HepG2 (cell line): ENCODE data around the gene VDR. TPM values are rescaled to one million over a fixed set of nuclear protein-coding genes. Genes with fewer than 3 reads are reported as not detected.

Experiments
- BCLAF1 ChIP-seq: fragments of 450-650 bp; IDR thresholded peaks from 2 replicates; pipeline ENCODE4 v1.6.1; 2017; ENCODE audit warnings: mild to moderate bottlenecking
- CBX1 ChIP-seq: IDR thresholded peaks from one replicate; pipeline ENCODE4 v1.6.1; 2016; ENCODE audit warnings: antibody characterized with exemption, low read depth
- MXD1 ChIP-seq: sonication (generic); formaldehyde crosslinking; IDR thresholded peaks from 2 replicates; pipeline ENCODE4 v1.4.0; 2020; ENCODE audit warnings: mild to moderate bottlenecking, missing genetic modification reagents
- MXI1 ChIP-seq: IDR thresholded peaks from 3 replicates; pipeline ENCODE4 v1.6.1; 2012; ENCODE audit warnings: low read depth, low read length, inconsistent platforms, borderline replicate concordance
- MYC ChIP-seq: sonication (generic); formaldehyde crosslinking; IDR thresholded peaks from 2 replicates; pipeline ENCODE4 v1.9.0; 2021; ENCODE audit warnings: missing genetic modification reagents, borderline replicate concordance
- POLR2AphosphoS5 ChIP-seq: IDR thresholded peaks from 2 replicates; pipeline ENCODE4 v1.6.1; 2012; ENCODE audit warnings: low read depth, low read length
- POLR2G ChIP-seq: fragments of 200-400 bp; formaldehyde crosslinking; IDR thresholded peaks from 2 replicates; pipeline ENCODE4 v1.6.1; 2018; ENCODE audit warnings: mild to moderate bottlenecking, low read depth, low read length, moderate library complexity
- RARG ChIP-seq: sonication (generic); formaldehyde crosslinking; IDR thresholded peaks from 2 replicates; pipeline ENCODE4 v1.4.0; 2020; ENCODE audit warnings: low read depth, mild to moderate bottlenecking, missing genetic modification reagents
- RORA ChIP-seq: sonication (generic); formaldehyde crosslinking; IDR thresholded peaks from 2 replicates; pipeline ENCODE4 v1.5.0; 2020; ENCODE audit warnings: mild to moderate bottlenecking, missing genetic modification reagents, moderate library complexity
- SMAD3 ChIP-seq: sonication (generic); formaldehyde crosslinking; IDR thresholded peaks from 2 replicates; pipeline ENCODE4 v1.4.0; 2020; ENCODE audit warnings: missing genetic modification reagents
- SSRP1 ChIP-seq: IDR thresholded peaks from 2 replicates; pipeline ENCODE4 v1.6.1; 2016; ENCODE audit warnings: control low read depth
- U2AF2 ChIP-seq: fragments of 200-400 bp; formaldehyde crosslinking; IDR thresholded peaks from 2 replicates; pipeline ENCODE4 v1.6.1; 2017; ENCODE audit warnings: low read depth, mild to moderate bottlenecking, low read length
- ZNF441 ChIP-seq: sonication (generic); formaldehyde crosslinking; IDR thresholded peaks from 2 replicates; pipeline ENCODE4 v1.7.0; 2021; ENCODE audit warnings: missing genetic modification reagents, borderline replicate concordance
- ZNF577 ChIP-seq: sonication (generic); formaldehyde crosslinking; IDR thresholded peaks from 2 replicates; pipeline ENCODE4 v1.4.0; 2020; ENCODE audit warnings: mild to moderate bottlenecking, low read depth, missing genetic modification reagents, borderline replicate concordance
- ZNF776 ChIP-seq: sonication (generic); formaldehyde crosslinking; IDR thresholded peaks from 2 replicates; pipeline ENCODE4 v1.4.0; 2020; ENCODE audit warnings: mild to moderate bottlenecking, missing genetic modification reagents
- polyA plus RNA-seq, 8 experiments: library from polyadenylated mRNA; depleted of rRNA in 3 of 8; stranded (reverse) in 7 of 8; unstranded in 1 of 8; fragments of >200 nt; fragmentation: Illumina TruSeq in 4 of 8; extraction: Trizol in 4 of 8; gene quantifications; 2 replicates each; pipeline versions ENCODE4 v1.2.1 to v1.2.3, GENCODE V29; 2011 to 2016; ENCODE audit warnings: low read depth in 4 of 8, missing spikeins in 1 of 8, mixed read lengths in 1 of 8; ENCODE audit not compliant: insufficient read depth in 1 of 8
- total RNA-seq, 5 experiments: library from RNA; depleted of rRNA; stranded (reverse); fragments of >200 nt; fragmentation: Illumina TruSeq; extraction: Trizol; gene quantifications; 2 replicates each; pipeline ENCODE4 v1.2.3, GENCODE V29; 2016; ENCODE audit warnings: low read depth in 1 of 5
- TF ChIP-seq, protein P1 (sequence below): sonication (generic); formaldehyde crosslinking; IDR thresholded peaks from 2 replicates; pipeline ENCODE4 v1.5.0; 2020; ENCODE audit warnings: mild to moderate bottlenecking, missing genetic modification reagents, borderline replicate concordance
- TF ChIP-seq, protein P2 (sequence below): sonication (generic); formaldehyde crosslinking; IDR thresholded peaks from 2 replicates; pipeline ENCODE4 v1.5.1; 2020; ENCODE audit warnings: mild to moderate bottlenecking, missing genetic modification reagents, moderate library complexity

The VDR gene
- total and polyA plus RNA-seq, 2 of the 13 experiments (the other 11 are each of a cell fraction or from before 2014, with no cell fraction given): 0.08 to 0.33 TPM

DNA sequence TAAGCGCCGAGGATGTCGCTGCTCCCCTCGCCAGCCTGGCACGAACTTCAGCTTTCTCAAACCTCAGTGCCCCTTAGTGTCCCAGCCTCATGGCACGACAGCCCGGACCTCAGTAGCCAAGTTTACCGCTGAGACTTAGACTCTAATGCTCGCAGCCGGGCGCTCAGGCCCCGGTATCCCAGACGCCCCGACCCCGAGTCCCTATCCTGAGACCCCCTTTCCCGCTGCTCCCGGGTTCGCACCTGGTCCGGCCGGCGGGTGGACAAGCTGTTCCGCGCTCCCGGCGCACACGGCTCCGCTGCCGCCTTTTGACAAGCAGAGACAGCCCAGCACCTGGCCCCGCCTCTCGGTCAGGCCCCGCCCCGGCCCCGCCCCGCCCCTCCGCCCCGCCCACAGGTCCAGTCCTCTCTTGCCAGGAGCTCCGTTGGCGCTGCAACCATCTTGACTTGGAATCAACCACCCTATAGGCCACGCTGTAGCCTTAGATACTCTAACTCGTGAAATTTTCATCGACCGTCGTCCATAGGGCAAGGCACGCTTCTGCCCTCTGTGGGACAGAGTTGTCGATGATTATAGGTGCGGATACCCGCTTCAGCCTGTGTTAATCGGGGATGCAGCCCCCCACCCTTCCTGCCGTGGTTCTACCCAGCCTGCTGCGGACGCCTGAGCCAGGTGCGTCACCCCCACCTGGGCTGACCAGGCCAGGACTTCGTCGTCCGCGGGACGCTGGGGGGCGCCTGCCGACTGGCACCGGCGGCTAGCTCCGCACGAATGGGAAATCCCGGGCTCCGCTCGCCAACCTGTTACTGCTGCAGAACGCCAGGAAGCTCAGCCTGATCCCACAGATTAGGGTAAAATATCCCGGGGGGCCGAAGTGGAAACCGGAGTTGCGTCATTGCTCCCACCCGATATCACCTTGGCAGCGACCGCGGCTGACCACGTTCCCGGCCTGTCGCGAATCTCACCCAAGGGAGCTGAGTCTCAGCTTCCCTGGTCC is at the start of gene VDR (continued):
- TF ChIP-seq POLR2AphosphoS5 (no peak), SMAD3 (no peak), ZNF441 (CRISPR knock-in tag) (no peak), ZNF577 (CRISPR knock-in tag) (no peak), POLR2G (no peak), MYC (CRISPR knock-in tag) (no peak), MXI1 (peak; percentile 12; the same call in 1 of the 3 replicates), U2AF2 (no peak), RORA (CRISPR knock-in tag) (no peak), MXD1 (CRISPR knock-in tag) (no peak), SSRP1 (no peak), CBX1 (no peak), RARG (CRISPR knock-in tag) (no peak), BCLAF1 (no peak), ZNF776 (CRISPR knock-in tag) (no peak)
- TF ChIP-seq, protein P1, sequence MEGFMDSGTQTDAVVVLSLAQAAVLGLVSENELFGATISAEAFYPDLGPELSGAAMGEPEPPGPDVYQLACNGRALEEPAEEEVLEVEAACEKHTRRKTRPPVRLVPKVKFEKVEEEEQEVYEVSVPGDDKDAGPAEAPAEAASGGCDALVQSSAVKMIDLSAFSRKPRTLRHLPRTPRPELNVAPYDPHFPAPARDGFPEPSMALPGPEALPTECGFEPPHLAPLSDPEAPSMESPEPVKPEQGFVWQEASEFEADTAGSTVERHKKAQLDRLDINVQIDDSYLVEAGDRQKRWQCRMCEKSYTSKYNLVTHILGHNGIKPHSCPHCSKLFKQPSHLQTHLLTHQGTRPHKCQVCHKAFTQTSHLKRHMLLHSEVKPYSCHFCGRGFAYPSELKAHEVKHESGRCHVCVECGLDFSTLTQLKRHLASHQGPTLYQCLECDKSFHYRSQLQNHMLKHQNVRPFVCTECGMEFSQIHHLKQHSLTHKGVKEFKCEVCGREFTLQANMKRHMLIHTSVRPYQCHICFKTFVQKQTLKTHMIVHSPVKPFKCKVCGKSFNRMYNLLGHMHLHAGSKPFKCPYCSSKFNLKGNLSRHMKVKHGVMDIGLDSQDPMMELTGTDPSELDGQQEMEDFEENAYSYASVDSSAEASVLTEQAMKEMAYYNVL (CRISPR knock-in tag): no peak
- TF ChIP-seq, protein P2, sequence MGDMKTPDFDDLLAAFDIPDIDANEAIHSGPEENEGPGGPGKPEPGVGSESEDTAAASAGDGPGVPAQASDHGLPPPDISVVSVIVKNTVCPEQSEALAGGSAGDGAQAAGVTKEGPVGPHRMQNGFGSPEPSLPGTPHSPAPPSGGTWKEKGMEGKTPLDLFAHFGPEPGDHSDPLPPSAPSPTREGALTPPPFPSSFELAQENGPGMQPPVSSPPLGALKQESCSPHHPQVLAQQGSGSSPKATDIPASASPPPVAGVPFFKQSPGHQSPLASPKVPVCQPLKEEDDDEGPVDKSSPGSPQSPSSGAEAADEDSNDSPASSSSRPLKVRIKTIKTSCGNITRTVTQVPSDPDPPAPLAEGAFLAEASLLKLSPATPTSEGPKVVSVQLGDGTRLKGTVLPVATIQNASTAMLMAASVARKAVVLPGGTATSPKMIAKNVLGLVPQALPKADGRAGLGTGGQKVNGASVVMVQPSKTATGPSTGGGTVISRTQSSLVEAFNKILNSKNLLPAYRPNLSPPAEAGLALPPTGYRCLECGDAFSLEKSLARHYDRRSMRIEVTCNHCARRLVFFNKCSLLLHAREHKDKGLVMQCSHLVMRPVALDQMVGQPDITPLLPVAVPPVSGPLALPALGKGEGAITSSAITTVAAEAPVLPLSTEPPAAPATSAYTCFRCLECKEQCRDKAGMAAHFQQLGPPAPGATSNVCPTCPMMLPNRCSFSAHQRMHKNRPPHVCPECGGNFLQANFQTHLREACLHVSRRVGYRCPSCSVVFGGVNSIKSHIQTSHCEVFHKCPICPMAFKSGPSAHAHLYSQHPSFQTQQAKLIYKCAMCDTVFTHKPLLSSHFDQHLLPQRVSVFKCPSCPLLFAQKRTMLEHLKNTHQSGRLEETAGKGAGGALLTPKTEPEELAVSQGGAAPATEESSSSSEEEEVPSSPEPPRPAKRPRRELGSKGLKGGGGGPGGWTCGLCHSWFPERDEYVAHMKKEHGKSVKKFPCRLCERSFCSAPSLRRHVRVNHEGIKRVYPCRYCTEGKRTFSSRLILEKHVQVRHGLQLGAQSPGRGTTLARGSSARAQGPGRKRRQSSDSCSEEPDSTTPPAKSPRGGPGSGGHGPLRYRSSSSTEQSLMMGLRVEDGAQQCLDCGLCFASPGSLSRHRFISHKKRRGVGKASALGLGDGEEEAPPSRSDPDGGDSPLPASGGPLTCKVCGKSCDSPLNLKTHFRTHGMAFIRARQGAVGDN: peak; percentile 39; the same call in 1 of the 2 replicates
